ENCODE data around the gene LAPTM4A.
"Not testable (repeated sequence)": the region's sequence is repeated elsewhere in the genome, so short reads cannot be mapped to it uniquely, and the experiment has no call there.

Gene LAPTM4A

DNA sequence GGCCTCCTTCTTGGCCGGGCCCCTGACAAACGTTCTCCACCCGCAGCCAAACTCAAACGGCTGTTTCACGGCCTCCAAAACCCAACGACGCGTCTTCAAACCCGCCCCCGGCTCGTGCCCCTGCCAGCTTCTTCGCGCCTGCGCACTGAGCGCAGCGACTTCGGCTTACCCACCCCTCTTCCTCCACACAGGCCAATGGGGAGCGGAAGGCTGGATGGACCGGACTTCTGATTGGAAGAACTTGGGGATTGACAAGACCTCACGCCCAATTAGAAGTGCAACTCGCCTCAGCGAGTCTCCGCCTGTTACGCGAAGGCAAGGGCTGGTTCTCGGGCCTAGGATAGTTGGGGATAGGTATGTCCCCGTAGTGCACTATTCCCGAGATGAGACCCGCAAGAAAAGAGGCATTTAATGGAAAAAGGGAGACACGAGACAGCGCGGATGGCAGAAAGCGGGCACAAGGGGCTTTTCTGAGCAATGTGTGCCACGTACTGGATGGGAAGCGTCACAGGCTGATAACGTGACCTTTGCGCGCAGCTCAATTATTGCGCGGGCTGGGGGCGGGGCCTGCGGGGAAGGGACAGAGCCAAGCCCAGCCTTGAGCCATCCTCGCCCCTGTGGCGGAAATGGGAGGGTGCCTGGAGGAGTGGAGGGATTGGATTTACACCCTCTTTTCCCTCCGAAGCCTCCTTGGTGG, at the start of gene LAPTM4A:
LAPTM4A (minus strand) TSS at position 97 of the 697 bp plus-strand sequence. CDS start 108 bp downstream, outside the sequence.
- DNase-seq: peak; percentile 82 to 100 (median 98)

- DNase-seq: no peak
These were observed 49.3 kb upstream of the LAPTM4A start for GRCh38 chr2:20100711-20101110.

DNA sequence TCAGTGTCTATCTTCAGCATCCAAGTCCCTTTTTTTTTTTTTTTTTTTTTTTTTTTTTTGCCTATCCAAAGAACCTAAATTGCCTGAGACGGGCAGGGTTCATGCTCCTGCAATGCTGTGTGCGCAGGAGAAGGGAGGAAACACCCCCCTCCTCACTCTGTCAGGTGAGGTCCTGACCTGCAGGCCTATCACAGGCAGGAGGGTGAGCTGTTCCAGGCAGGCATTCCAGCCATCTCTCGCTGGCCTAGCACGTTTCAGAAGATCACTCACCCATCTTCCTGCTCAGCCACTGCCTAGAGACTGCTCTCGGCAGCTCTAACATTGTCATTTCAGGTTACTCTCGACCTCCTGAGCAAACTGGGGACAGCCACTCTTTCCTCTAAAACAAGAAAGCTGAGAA, 48.4 kb upstream of the LAPTM4A start:
- DNase-seq: no peak

GRCh38 chr2:20097889-20098714, 46.7 kb upstream of the LAPTM4A start:
- DNase-seq: peak in 52 of 56 donors; percentile 4 to 84 (median 47)

DNA sequence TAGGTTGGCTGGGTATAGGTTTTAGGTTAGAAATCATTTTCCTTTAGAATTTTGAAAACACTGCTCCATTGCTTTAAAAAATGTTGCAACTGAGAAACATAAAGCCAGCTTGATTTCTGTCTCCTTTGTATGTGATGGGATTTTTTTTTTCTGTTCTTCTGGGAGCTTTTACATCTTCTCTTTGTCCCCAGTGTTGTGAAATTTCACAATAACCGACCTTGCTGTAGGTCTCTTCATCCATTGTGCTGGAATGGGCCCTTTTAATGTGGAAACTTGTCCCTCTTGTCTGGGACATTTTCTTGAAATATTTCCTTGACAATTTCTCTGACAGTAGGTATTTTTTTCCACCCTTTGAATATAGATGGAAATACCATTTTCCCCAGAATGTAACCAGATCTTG, 44.0 kb upstream of the LAPTM4A start:
- DNase-seq: no peak

DNA sequence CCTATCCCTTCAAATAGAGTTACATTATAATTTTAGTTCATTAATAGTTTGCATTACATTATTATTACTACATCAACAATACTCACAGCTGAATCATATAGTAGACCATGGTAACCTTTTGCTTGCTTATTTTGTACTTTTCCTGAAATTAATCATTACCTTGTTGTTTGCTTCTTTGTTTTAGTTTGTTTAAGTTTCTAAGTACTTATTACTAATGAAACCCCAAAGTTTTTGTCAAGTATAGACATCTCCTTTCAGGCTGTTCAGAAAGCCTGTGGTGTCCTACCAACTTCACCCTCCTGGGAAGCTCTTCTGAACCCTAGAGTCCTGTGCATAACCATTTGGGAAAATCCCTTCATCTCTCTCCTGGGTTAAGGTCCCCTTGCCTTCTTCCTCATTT, 43.5 kb upstream of the LAPTM4A start:
- no peak for DNase-seq

DNA sequence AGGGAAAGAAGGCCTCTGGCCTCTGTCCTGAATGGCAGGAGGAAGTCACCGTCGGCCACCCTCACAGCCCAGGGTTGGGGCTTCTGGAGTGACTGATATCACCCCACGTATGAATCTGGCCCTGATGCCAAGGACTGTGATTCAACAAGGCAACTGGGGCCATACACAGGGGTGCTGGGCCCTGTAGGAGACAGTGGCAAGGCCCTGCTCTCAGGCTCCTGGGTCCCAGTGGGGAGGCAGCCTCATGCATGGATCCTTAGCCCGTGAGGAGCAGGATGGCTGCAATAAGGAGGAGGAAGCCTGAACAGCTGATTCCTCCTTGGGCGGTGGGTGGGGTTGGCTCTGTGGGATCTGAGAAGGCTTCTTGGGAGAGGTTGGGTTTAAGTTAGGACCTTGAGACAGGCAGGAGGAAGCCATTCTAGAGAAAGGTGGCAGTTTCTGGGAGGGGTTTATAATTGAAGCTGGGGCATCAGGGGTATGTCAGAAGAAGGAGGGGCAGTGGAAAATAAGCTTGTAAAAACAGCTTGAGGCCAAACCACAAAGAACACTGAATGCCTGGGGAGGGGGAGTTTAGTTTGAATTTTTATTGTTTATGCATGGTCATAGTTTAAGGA, 42.8 kb upstream of the LAPTM4A start:
- no peak for DNase-seq

- peak in 3 of 56 donors; percentile 3 to 6 (median 6) for DNase-seq
These were observed 42.1 kb upstream of the LAPTM4A start for GRCh38 chr2:20093263-20094141.

GRCh38 chr2:20092901-20093235, 41.4 kb upstream of the LAPTM4A start:
- no peak for DNase-seq

GRCh38 chr2:20092226-20092900, 40.9 kb upstream of the LAPTM4A start:
- no peak for DNase-seq

- DNase-seq: no peak
These were observed 40.0 kb upstream of the LAPTM4A start for GRCh38 chr2:20091305-20091991.

DNA sequence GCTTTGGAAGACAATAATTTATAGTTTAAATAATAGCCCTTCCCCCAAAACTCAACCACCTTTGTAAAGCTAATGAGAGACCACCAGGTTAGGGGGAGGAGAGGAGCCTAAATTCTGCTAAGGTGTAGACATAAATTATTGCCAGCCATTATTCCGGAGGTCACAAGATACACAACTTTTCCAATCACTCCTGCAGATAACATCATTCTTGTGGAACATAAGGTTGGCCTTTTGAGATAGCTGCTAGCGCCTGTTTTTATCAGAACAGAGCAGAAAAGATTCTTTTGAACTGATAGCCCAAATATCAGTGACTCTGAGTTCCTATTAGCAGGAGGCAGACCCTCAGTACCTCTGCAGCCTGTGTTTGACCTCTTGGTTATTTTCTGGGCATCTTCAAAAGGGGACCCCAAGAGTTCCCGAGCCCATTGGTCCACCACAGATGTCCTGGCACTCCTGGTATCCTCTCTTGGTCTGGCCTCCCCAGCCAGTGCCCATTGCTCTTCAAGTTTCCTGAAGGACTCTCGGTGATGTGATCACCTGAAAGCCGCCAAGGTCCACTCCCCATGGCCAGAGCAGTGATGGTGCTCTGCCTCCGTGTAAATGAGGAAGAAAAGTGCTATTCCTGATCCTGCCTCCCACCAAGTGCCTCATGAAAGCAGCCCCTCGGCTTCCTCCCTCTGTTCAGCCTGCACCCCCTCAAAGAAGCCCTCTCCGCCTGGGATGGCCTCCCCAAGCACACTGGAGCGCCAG, 38.5 kb upstream of the LAPTM4A start:
- no peak for DNase-seq

DNA sequence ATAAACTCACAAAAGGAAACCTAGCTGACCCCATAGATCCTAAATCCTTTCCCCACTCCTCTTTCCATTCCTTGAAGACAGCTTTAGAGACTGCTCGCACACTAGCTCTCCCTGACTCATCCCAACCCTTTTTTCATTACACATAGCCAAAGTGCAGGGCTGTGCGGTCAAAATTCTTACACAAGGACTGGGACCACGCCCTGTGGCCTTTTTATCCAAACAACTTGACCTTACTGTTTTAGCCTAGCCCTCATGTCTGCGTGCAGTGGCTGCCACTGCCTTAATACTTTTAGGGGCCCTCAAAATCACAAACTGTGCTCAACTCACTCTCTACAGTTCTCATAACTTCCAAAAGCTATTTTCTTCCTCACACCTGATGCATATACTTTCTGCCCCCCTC, 34.5 kb upstream of the LAPTM4A start:
- not testable (repeated sequence) for DNase-seq

DNA sequence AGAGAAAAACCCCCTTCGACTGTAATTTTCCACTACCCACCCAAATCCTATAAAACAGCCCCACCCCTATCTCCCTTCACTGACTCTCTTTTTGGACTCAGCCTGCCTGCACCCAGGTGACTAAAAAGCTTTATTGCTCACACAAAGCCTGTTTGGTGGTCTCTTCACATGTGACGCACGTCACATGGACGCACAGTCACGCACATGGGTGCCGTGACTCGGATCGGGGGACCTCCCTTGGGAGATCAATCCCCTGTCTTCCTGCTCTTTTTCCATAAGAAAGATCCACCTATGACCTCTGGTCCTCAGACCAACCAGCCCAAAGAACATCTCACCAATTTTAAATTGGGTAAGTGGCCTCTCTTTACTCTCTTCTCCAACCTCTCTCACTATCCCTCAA, 31.4 kb upstream of the LAPTM4A start:
- not testable (repeated sequence) for DNase-seq

DNA sequence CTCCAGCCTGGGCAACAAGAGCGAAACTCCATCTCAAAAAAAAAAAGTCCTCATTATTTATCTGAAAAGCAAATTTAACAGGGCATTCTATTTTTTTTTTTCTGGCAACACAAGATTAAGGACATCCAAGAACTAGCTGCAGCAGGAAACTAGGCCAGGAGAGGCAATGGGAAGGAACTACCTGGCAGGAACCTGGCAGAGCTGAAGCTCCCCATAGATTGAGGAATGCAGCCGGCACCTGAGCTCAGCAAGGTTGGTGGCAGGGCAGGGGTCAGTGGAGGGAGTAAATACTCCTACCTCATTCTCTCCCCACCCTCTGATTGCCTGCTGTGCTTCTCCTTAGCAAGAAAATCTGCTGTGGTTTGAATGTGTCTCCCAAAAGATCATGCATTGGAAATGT, 30.4 kb upstream of the LAPTM4A start:
- DNase-seq: no peak

- DNase-seq: no peak
These were observed 29.5 kb upstream of the LAPTM4A start for GRCh38 chr2:20080839-20081415.

DNA sequence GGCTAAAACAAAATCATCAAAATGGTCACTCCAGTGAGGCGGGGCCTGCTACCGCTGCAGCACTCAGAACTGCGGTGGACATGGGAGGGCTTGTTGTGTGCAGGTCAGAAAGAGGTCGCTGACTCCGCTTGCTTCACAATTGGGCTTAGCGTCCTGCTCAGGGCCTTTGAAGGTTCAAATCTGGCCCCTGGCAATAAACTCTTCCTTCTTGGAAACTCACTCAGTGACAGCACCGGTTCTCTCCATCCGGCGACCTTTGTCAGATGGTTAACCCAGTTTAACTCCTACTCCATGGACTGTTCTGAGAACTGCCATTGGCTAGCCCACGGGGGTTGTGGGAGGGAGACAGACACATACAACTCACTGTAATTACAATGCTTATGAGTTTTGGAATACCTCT, 29.0 kb upstream of the LAPTM4A start:
- no peak for DNase-seq

DNA sequence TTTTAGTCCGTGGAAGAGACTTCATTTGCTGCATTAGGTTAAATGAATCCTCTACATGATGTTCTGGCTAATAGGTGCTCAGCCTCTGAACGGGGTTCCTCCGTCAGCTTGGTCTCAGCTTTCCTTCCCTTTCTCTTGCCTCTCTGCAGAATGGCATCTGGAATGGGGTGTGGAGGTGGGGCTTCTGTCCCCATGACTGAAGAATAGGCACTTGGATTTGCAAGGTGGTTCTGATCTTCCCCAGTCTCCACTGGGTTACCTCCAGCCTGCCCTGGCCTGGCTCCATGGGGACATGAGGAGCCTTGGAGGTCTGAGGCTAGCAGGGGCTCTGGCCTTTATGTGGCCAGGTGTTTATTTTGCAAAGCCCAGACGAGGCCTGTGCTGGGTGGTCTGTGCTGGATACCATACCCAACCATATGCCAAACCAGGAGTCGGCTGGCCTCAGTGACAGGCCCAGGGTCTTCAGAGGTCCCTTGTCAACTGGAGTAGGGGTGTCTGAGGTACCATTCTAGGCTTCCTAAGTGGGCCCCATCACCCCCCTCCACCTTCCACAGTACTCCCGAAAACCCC, 28.2 kb upstream of the LAPTM4A start:
- DNase-seq: no peak
